ENCODE data around the gene DNAL1. TPM values are rescaled to one million over a fixed set of nuclear protein-coding genes. Genes with fewer than 3 reads are reported as not detected.

Gene DNAL1
- 11.5 and 19.6 TPM in 2 replicates for total RNA-seq

GRCh38 chr14:73644531-73645247, at the start of gene DNAL1:
TSS of gene DNAL1 (plus strand) at chr14:73644986. CDS start at chr14:73645040, 54 bp downstream.

DNA sequence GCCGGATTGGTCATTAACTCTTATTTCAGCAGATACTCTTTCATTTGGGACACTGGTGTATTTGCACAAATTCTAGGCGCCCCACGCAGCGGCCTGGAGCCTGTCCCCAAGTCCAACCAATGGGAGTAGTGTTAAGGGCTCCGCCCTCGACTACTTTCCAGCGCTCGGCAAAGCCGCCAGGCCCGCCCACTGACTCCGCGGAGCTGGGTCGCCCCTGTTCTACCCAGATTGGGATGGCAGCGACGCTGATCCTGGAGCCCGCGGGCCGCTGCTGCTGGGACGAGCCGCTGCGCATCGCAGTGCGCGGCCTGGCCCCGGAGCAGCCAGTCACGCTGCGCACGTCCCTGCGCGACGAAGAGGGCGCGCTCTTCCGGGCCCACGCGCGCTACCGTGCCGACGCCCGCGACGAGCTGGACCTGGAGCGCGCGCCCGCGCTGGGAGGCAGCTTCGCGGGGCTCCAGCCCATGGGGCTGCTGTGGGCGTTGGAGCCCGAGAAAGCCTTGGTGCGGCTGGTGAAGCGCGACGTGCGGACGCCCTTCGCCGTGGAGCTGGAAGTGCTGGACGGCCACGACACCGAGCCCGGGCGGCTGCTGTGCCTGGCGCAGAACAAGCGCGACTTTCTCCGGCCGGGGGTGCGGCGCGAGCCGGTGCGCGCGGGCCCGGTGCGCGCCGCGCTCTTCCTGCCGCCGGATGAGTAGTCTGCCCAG, 32.3 kb upstream of the DNAL1 start, which contains the start of gene ACOT6:
ACOT6 (plus strand) TSS at position 179 of the 707 bp plus-strand sequence; CDS start at position 234, 55 bp downstream.

DNA sequence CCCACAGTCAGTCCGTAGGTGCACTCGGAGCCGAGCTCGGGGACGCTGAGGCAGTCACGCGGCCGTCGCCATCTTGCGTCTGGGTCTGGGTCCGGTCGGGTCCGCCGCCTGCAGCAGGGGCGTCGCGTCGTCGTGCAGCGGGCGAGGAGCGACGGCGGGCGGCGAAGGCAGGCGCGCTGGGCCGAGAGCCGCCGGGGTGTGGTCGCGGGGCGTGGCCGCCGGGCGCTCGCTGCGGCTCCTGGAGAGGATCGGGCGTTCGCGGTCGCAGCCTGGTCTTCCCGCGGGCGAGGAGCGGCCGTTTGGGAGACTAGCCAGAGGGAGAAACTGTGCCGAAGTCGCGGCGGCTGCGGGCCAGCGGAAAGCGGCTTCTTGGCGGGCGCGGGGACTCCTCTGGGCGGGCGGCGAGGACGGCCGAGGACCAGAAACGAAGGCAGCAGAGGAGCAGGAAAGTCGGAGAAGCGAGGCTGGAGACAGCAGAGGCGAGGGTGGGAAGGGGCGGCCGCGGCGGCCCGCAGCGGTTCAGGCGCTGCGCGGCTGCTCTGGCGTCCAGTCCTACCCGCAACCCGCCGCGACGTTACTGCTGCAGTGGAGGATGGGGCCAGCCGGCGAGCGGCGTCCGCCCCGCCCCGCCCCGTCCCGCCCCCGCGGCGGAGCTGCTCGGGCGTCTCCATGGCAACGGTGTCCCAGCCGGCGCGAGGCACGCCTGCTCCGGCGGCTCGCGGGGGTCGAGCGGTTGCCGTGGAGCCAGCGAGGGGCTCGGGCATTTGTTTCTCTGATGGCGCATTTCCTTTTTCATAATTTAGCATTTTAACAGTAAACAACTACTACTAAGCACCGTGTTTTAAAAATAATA, 69.2 kb downstream of the DNAL1 start, which contains the start of gene PNMA1:
PNMA1 (minus strand) TSS at position 582 of the 853 bp plus-strand sequence. CDS start 745 bp downstream, outside the sequence.

Small RNA genes within 50 kb of the gene (small RNA-seq; reads per million reads assigned to genes)
- not detected for gene RNU6-240P

Other genes starting within 250 kb of the DNAL1 start
- 44.4 and 48.1 TPM in 2 replicates for gene NUMB, start 186.4 kb upstream of the DNAL1 start, total RNA-seq
- gene RIOX1, start 154.1 kb upstream of the DNAL1 start, total RNA-seq, result 13.2 and 15.5 TPM in 2 replicates
- gene ACOT1, start 107.8 kb upstream of the DNAL1 start, total RNA-seq, result 1.1 and 15.8 TPM in 2 replicates
- 0.13 and 0.22 TPM in 2 replicates for gene HEATR4, start 86.0 kb upstream of the DNAL1 start, total RNA-seq
- gene ACOT2, start 75.8 kb upstream of the DNAL1 start, total RNA-seq, result 25.1 and 35.8 TPM in 2 replicates
- 2.2 TPM in 2 replicates for gene ACOT4, start 53.1 kb upstream of the DNAL1 start, total RNA-seq
- gene ACOT6, start 32.5 kb upstream of the DNAL1 start, total RNA-seq, result not detected in 2 replicates
- gene PNMA1, start 69.4 kb downstream of the DNAL1 start, total RNA-seq, result 35.3 and 35.5 TPM in 2 replicates
- gene PTGR2, start 206.8 kb downstream of the DNAL1 start, total RNA-seq, result 8.9 and 10.8 TPM in 2 replicates
- gene ZNF410, start 241.9 kb downstream of the DNAL1 start, total RNA-seq, result 73.8 and 85.0 TPM in 2 replicates

All from articular chondrocyte of knee joint (primary cell).